Sigmoid colon (tissue), 4 donors: Measurements from ENCODE around the gene ABHD17C.

Source experiments
- CTCF ChIP-seq, 4 experiments: fragments of 450-650 bp in 3 of 4; fragments of 200-600 bp in 1 of 4; IDR thresholded peaks; one replicate each; pipeline ENCODE4 v1.5.1; 2016 to 2019; ENCODE audit warnings: antibody characterized with exemption in 4 of 4, mild to moderate bottlenecking in 3 of 4, moderate library complexity in 2 of 4
- EP300 ChIP-seq, 4 donors: sonication (generic); formaldehyde crosslinking; IDR thresholded peaks; one replicate each; pipeline ENCODE4 v1.6.1; 2017; ENCODE audit warnings: antibody characterized with exemption in 4 of 4
- POLR2A ChIP-seq, 2 donors: fragments of 450-650 bp; IDR thresholded peaks; one replicate each; pipeline ENCODE4 v1.6.1; 2016; ENCODE audit warnings: antibody characterized with exemption in 2 of 2, mild to moderate bottlenecking in 2 of 2, moderate library complexity in 2 of 2
- POLR2AphosphoS5 ChIP-seq, 4 donors: sonication (generic); formaldehyde crosslinking; IDR thresholded peaks; one replicate each; pipeline ENCODE4 v1.6.1; 2017; ENCODE audit warnings: antibody characterized with exemption in 4 of 4

GRCh38 chr15:80733460-80733859, 38.4 kb downstream of the ABHD17C start:
- TF ChIP-seq CTCF (IDR thresholded peaks at IDR 0.05) (no peak), POLR2A (IDR thresholded peaks at IDR 0.05) (no peak), POLR2AphosphoS5 (IDR thresholded peaks at IDR 0.05) (no peak), EP300 (IDR thresholded peaks at IDR 0.05) (no peak)
